Stimulated activated naive CD8-positive, alpha-beta T cell treated with anti-CD3 and anti-CD28 coated beads, Interleukin-15, amount 100 ng/mL, for 72 hours (primary cell): Measurements from ENCODE around the gene TMEM52B.
A peak's percentile ranks its signal among the peaks of the same experiment; 100 is the strongest.
"Not testable (repeated sequence)": the region's sequence is repeated elsewhere in the genome, so short reads cannot be mapped to it uniquely, and the experiment has no call there.

Experiments
- ATAC-seq: fragments of 150-1000 bp; cut with Tn5 transposase; 2 replicates; pipeline ENCODE4 v1.10.0; 2021; ENCODE audit warnings: mild to moderate bottlenecking, moderate library complexity
- DNase-seq, 2 donors: peaks; one replicate each; pipeline ENCODE4 v3.0.0; 2021 to 2022
- H3K27ac Mint-ChIP-seq, 2 donors: one replicate each; pipeline ENCODE4 v1.8.0; 2022; ENCODE audit warnings: mild to moderate bottlenecking in 2 of 2, mixed read lengths in 2 of 2, moderate library complexity in 2 of 2
- H3K27me3 Mint-ChIP-seq: one replicate; pipeline ENCODE4 v1.8.0; 2022; ENCODE audit warnings: mixed read lengths
- H3K4me1 Mint-ChIP-seq: one replicate; pipeline ENCODE4 v1.8.0; 2022; ENCODE audit warnings: mild to moderate bottlenecking, mixed read lengths
- H3K4me3 Mint-ChIP-seq, 2 donors: one replicate each; pipeline ENCODE4 v1.8.0; 2022; ENCODE audit warnings: mild to moderate bottlenecking in 2 of 2, mixed read lengths in 2 of 2, moderate library complexity in 1 of 2
- H3K9me3 Mint-ChIP-seq, 2 donors: one replicate each; pipeline ENCODE4 v1.8.0; 2022; ENCODE audit warnings: mixed read lengths in 2 of 2

The TMEM52B gene

GRCh38 chr12:10189653-10190052 lies 10.8 kb downstream of the TMEM52B start:
- H3K4me3 Mint-ChIP-seq: no peak overlapping the region
- no peak overlapping the region for H3K27ac Mint-ChIP-seq
- no peaks in the 10 kb centered on the region for H3K9me3 Mint-ChIP-seq
- peaks cover 5% of the 10 kb centered on the region for H3K4me1 Mint-ChIP-seq
- DNase-seq (no peak), ATAC-seq (no peak)
- H3K27me3 Mint-ChIP-seq: peaks cover 14% of the 10 kb centered on the region

- Mint-ChIP-seq H3K27ac (no peak overlapping the region), H3K4me3 (no peak overlapping the region), H3K4me1 (peaks cover 5% of the 10 kb centered on the region), H3K27me3 (peaks cover 21% of the 10 kb centered on the region), H3K9me3 (no peaks in the 10 kb centered on the region)
- ATAC-seq: peak; percentile 99
- peak; percentile 24 to 52 for DNase-seq
These were observed 11.9 kb downstream of the TMEM52B start for GRCh38 chr12:10190558-10191388.

GRCh38 chr12:10191865-10192264 lies 13.0 kb downstream of the TMEM52B start:
- Mint-ChIP-seq H3K4me3 (no peak overlapping the region), H3K4me1 (no peaks in the 10 kb centered on the region), H3K27me3 (peaks cover 21% of the 10 kb centered on the region), H3K27ac (no peak overlapping the region), H3K9me3 (no peaks in the 10 kb centered on the region)
- DNase-seq (no peak), ATAC-seq (no peak)

GRCh38 chr12:10194160-10194670 lies 15.4 kb downstream of the TMEM52B start:
- DNase-seq (no peak), ATAC-seq (no peak)
- Mint-ChIP-seq H3K4me3 (no peak overlapping the region), H3K27me3 (peaks cover 21% of the 10 kb centered on the region), H3K4me1 (no peaks in the 10 kb centered on the region), H3K27ac (no peak overlapping the region), H3K9me3 (no peaks in the 10 kb centered on the region)

GRCh38 chr12:10196210-10196609 lies 17.4 kb downstream of the TMEM52B start:
- Mint-ChIP-seq H3K27ac (no peak overlapping the region), H3K4me3 (no peak overlapping the region), H3K4me1 (no peaks in the 10 kb centered on the region), H3K9me3 (no peaks in the 10 kb centered on the region), H3K27me3 (peaks cover 21% of the 10 kb centered on the region)
- no peak for ATAC-seq
- DNase-seq: no peak

GRCh38 chr12:10197879-10198278 lies 19.0 kb downstream of the TMEM52B start:
- Mint-ChIP-seq H3K27ac (no peak overlapping the region), H3K9me3 (no peaks in the 10 kb centered on the region), H3K4me1 (no peaks in the 10 kb centered on the region), H3K27me3 (peaks cover 21% of the 10 kb centered on the region), H3K4me3 (no peak overlapping the region)
- no peak for DNase-seq
- ATAC-seq: no peak

GRCh38 chr12:10204495-10204894 lies 25.7 kb downstream of the TMEM52B start:
- not testable (repeated sequence) for H3K4me3 Mint-ChIP-seq, ATAC-seq, H3K27ac Mint-ChIP-seq, DNase-seq, H3K9me3 Mint-ChIP-seq, H3K27me3 Mint-ChIP-seq, H3K4me1 Mint-ChIP-seq

GRCh38 chr12:10205220-10205807 lies 26.5 kb downstream of the TMEM52B start:
- no peak for DNase-seq
- H3K4me3 Mint-ChIP-seq: no peak overlapping the region

GRCh38 chr12:10207136-10207535 lies 28.3 kb downstream of the TMEM52B start:
- Mint-ChIP-seq H3K4me3 (no peak overlapping the region), H3K4me1 (peaks cover 4% of the 10 kb centered on the region), H3K27me3 (no peaks in the 10 kb centered on the region), H3K9me3 (no peaks in the 10 kb centered on the region), H3K27ac (no peak overlapping the region)
- DNase-seq: no peak
- ATAC-seq: no peak

More at GRCh38 chr12:10205220-10205807, 26.5 kb downstream of the TMEM52B start:
- no peak for ATAC-seq
- no peak overlapping the region for H3K27ac Mint-ChIP-seq
- H3K27me3 Mint-ChIP-seq: no peaks in the 10 kb centered on the region
- H3K4me1 Mint-ChIP-seq: no peaks in the 10 kb centered on the region
- H3K9me3 Mint-ChIP-seq: no peaks in the 10 kb centered on the region

- no peaks in the 10 kb centered on the region for H3K9me3 Mint-ChIP-seq
- DNase-seq: no peak
- no peak overlapping the region for H3K27ac Mint-ChIP-seq
- no peak for ATAC-seq
- no peak overlapping the region for H3K4me3 Mint-ChIP-seq
- H3K4me1 Mint-ChIP-seq: peaks cover 23% of the 10 kb centered on the region
- no peaks in the 10 kb centered on the region for H3K27me3 Mint-ChIP-seq
These were observed 31.4 kb downstream of the TMEM52B start for GRCh38 chr12:10210225-10210624.

GRCh38 chr12:10211101-10211939 lies 32.5 kb downstream of the TMEM52B start:
- no peak overlapping the region for H3K4me3 Mint-ChIP-seq
- ATAC-seq: no peak
- no peaks in the 10 kb centered on the region for H3K9me3 Mint-ChIP-seq
- H3K27ac Mint-ChIP-seq: peak overlapping the region in 1 of 2 donors; percentile 74
- H3K4me1 Mint-ChIP-seq: peaks cover 32% of the 10 kb centered on the region
- DNase-seq: no peak
- no peaks in the 10 kb centered on the region for H3K27me3 Mint-ChIP-seq

GRCh38 chr12:10211940-10212738 lies 33.3 kb downstream of the TMEM52B start:
- peaks cover 32% of the 10 kb centered on the region for H3K4me1 Mint-ChIP-seq
- no peaks in the 10 kb centered on the region for H3K27me3 Mint-ChIP-seq
- peak overlapping the region; percentile 95 to 99 for H3K4me3 Mint-ChIP-seq
- DNase-seq (peak; percentile 72 to 82), ATAC-seq (peak; percentile 79)
- H3K9me3 Mint-ChIP-seq: no peaks in the 10 kb centered on the region
- H3K27ac Mint-ChIP-seq: peak overlapping the region; percentile 85 to 99

- ATAC-seq: peak; percentile 78
- peak; percentile 77 to 79 for DNase-seq
- peak within 1 kb of the TSS; percentile 95 to 99 for H3K4me3 Mint-ChIP-seq
- no peaks in the 10 kb centered on the region for H3K9me3 Mint-ChIP-seq
- peaks cover 32% of the 10 kb centered on the region for H3K4me1 Mint-ChIP-seq
- no peaks in the 10 kb centered on the region for H3K27me3 Mint-ChIP-seq
- peak within 1 kb of the TSS; percentile 99 for H3K27ac Mint-ChIP-seq
These were observed 33.9 kb downstream of the TMEM52B start, which contains the start of gene GABARAPL1 for GRCh38 chr12:10212739-10213131. TSS of gene GABARAPL1 (plus strand) at chr12:10212877. CDS start at chr12:10213130, 253 bp downstream.

- Mint-ChIP-seq H3K27me3 (no peaks in the 10 kb centered on the region), H3K9me3 (no peaks in the 10 kb centered on the region), H3K4me1 (peaks cover 32% of the 10 kb centered on the region), H3K4me3 (peak overlapping the region; percentile 95 to 99), H3K27ac (peak overlapping the region; percentile 99)
- ATAC-seq (peak; percentile 87), DNase-seq (peak; percentile 80 to 86)
These were observed 34.6 kb downstream of the TMEM52B start for GRCh38 chr12:10213168-10214135.
